Liver (tissue), 9 donors: ENCODE measurements around the gene USP24. TPM values are rescaled to one million over a fixed set of nuclear protein-coding genes. Genes with fewer than 3 reads are reported as not detected.
A peak's percentile ranks its signal among the peaks of the same experiment; 100 is the strongest.

Source experiments
- DNase-seq: peaks from one replicate; pipeline ENCODE4 v3.0.0-alpha.2; 2017; ENCODE audit warnings: low spot score
- H3K27ac ChIP-seq, 2 donors: one replicate each; pipeline ENCODE4 v1.7.0; 2013; ENCODE audit warnings: inconsistent platforms in 2 of 2, low read length in 2 of 2, control low read depth in 1 of 2, low read depth in 1 of 2, mild to moderate bottlenecking in 1 of 2
- H3K27me3 ChIP-seq, 4 donors: one replicate each; pipeline versions ENCODE4 v1.6.1 to v1.7.0; 2013; ENCODE audit warnings: low read length in 3 of 4, inconsistent platforms in 1 of 4, mild to moderate bottlenecking in 1 of 4, moderate library complexity in 1 of 4; ENCODE audit not compliant: control insufficient read depth in 4 of 4, insufficient read depth in 4 of 4
- H3K36me3 ChIP-seq, 4 donors: one replicate each; pipeline versions ENCODE4 v1.6.1 to v1.7.0; 2013; ENCODE audit warnings: low read length in 3 of 4, mild to moderate bottlenecking in 3 of 4, low read depth in 1 of 4, moderate library complexity in 1 of 4; ENCODE audit not compliant: control insufficient read depth in 4 of 4, insufficient read depth in 3 of 4
- H3K4me1 ChIP-seq, 4 donors: one replicate each; pipeline versions ENCODE4 v1.6.1 to v1.7.0; 2013; ENCODE audit warnings: low read length in 3 of 4, mild to moderate bottlenecking in 3 of 4, moderate library complexity in 1 of 4; ENCODE audit not compliant: control insufficient read depth in 4 of 4, insufficient read depth in 4 of 4
- H3K4me3 ChIP-seq, 3 donors: one replicate each; pipeline versions ENCODE4 v1.6.1 to v1.7.0; 2013; ENCODE audit warnings: low read length in 3 of 3, control low read depth in 1 of 3, low read depth in 1 of 3, mild to moderate bottlenecking in 1 of 3
- H3K9ac ChIP-seq, 2 donors: one replicate each; pipeline ENCODE4 v1.7.0; 2013; ENCODE audit warnings: low read length in 2 of 2, mild to moderate bottlenecking in 2 of 2, moderate library complexity in 2 of 2, control low read depth in 1 of 2, low read depth in 1 of 2
- H3K9me3 ChIP-seq, 4 donors: one replicate each; pipeline versions ENCODE4 v1.6.1 to v1.7.0; 2013; ENCODE audit warnings: low read length in 3 of 4; ENCODE audit not compliant: control insufficient read depth in 4 of 4
- ATF3 ChIP-seq: IDR thresholded peaks from 2 replicates; pipeline ENCODE4 v1.6.1; 2016; ENCODE audit warnings: antibody characterized with exemption
- CTCF ChIP-seq: fragments of 150-350 bp; IDR thresholded peaks from 2 replicates; pipeline ENCODE4 v1.5.1; 2017; ENCODE audit warnings: improper control_type of control experiment, low read depth, low read length; ENCODE audit not compliant: missing input control
- EGR1 ChIP-seq, 2 donors: IDR thresholded peaks; 2 replicates each; pipeline ENCODE4 v1.6.1; 2016 to 2018; ENCODE audit warnings: antibody characterized with exemption in 2 of 2, low read depth in 2 of 2
- FOXA1 ChIP-seq: IDR thresholded peaks from 2 replicates; pipeline ENCODE4 v1.6.1; 2016; ENCODE audit warnings: antibody characterized with exemption
- FOXA2 ChIP-seq: IDR thresholded peaks from 2 replicates; pipeline ENCODE4 v1.6.1; 2016; ENCODE audit warnings: antibody characterized with exemption
- GABPA ChIP-seq, 2 donors: IDR thresholded peaks in 1 of 2; conservative IDR thresholded peaks in 1 of 2; 2 replicates each; pipeline ENCODE4 v1.6.1; 2016; ENCODE audit warnings: antibody characterized with exemption in 2 of 2, mild to moderate bottlenecking in 1 of 2, moderate library complexity in 1 of 2
- HNF4A ChIP-seq, 2 donors: conservative IDR thresholded peaks; 2 replicates each; pipeline ENCODE4 v1.6.1; 2016; ENCODE audit warnings: antibody characterized with exemption in 2 of 2, mild to moderate bottlenecking in 2 of 2
- HNF4G ChIP-seq: IDR thresholded peaks from 2 replicates; pipeline ENCODE4 v1.6.1; 2016; ENCODE audit warnings: antibody characterized with exemption
- JUND ChIP-seq, 2 donors: IDR thresholded peaks; 2 replicates each; pipeline ENCODE4 v1.6.1; 2016; ENCODE audit warnings: antibody characterized with exemption in 2 of 2
- MAX ChIP-seq: IDR thresholded peaks from 2 replicates; pipeline ENCODE4 v1.6.1; 2016; ENCODE audit warnings: antibody characterized with exemption
- NR2F2 ChIP-seq: IDR thresholded peaks from 2 replicates; pipeline ENCODE4 v1.6.1; 2016; ENCODE audit warnings: antibody characterized with exemption
- RAD21 ChIP-seq, 2 donors: IDR thresholded peaks; 2 replicates each; pipeline ENCODE4 v1.6.1; 2016; ENCODE audit warnings: antibody characterized with exemption in 2 of 2, mild to moderate bottlenecking in 2 of 2
- REST ChIP-seq: IDR thresholded peaks from 2 replicates; pipeline ENCODE4 v1.6.1; 2016; ENCODE audit warnings: antibody characterized with exemption, mild to moderate bottlenecking
- RXRA ChIP-seq, 2 donors: IDR thresholded peaks; 2 replicates each; pipeline ENCODE4 v1.6.1; 2017 to 2018; ENCODE audit warnings: antibody characterized with exemption in 2 of 2, mild to moderate bottlenecking in 1 of 2
- SP1 ChIP-seq: IDR thresholded peaks from 2 replicates; pipeline ENCODE4 v1.6.1; 2018; ENCODE audit warnings: antibody characterized with exemption, mild to moderate bottlenecking
- TAF1 ChIP-seq: conservative IDR thresholded peaks from 2 replicates; pipeline ENCODE4 v1.6.1; 2016; ENCODE audit warnings: antibody characterized with exemption, mild to moderate bottlenecking
- YY1 ChIP-seq: IDR thresholded peaks from 2 replicates; pipeline ENCODE4 v1.6.1; 2016; ENCODE audit warnings: antibody characterized with exemption, mild to moderate bottlenecking
- ZBTB33 ChIP-seq: IDR thresholded peaks from 2 replicates; pipeline ENCODE4 v1.6.1; 2016; ENCODE audit warnings: antibody characterized with exemption
- WGBS: extraction: QIAGEN DNeasy Blood & Tissue Kit; methylation state at CpG from one replicate; pipeline ENCODE4 v1.1.7; 2013; 5-methylcytosine and 5-hydroxymethylcytosine counted together
- polyA plus RNA-seq, 2 donors: library from polyadenylated mRNA; stranded (reverse) in 1 of 2; unstranded in 1 of 2; fragments of 200-250 nt in 1 of 2; fragments of >200 nt in 1 of 2; fragmentation: Nextera tagmentation in 1 of 2; extraction: Ambion mirVana in 1 of 2; gene quantifications; one replicate each; pipeline versions ENCODE4 v1.2.1 to v1.2.3, GENCODE V29; 2013 to 2015
- total RNA-seq, 2 donors: library from RNA; depleted of rRNA; stranded (reverse); fragments of >200 nt; gene quantifications; one replicate each; pipeline ENCODE4 v1.2.3, GENCODE V29; 2014
- donor health status: healthy.
- donor health status: healthy.
- donor health status: healthy.
- donor health status: healthy.
- donor health status: healthy.

The USP24 gene
- total and polyA plus RNA-seq, 4 donors = 7.0 to 75.8 (median 20.3) TPM

GRCh38 chr1:55070293-55071164 lies 144.6 kb downstream of the USP24 start:
- no peak for DNase-seq
- 80% methylated on average over 17 of the region's 17 CpGs for WGBS

More at GRCh38 chr1:55070293-55071164, 144.6 kb downstream of the USP24 start:
- Histone ChIP-seq H3K9ac (no peak overlapping the region), H3K36me3 (peaks cover 5 to 52% (median 45%) of the 10 kb centered on the region in 4 donors), H3K4me1 (peaks cover 4 to 40% (median 17%) of the 10 kb centered on the region in 4 donors), H3K4me3 (no peak overlapping the region), H3K27ac (peak overlapping the region; percentile 10 to 40), H3K9me3 (no peaks in the 10 kb centered on the region), H3K27me3 (no peaks in the 10 kb centered on the region)
- no peak for TF ChIP-seq FOXA2
- TF ChIP-seq ATF3 = no peak
- TF ChIP-seq EGR1 (IDR thresholded peaks at IDR 0.05; ENCODE audit: low read depth in 2 of 2) = no peak
- no peak for TF ChIP-seq HNF4A (conservative IDR thresholded peaks at IDR 0.05)
- no peak for TF ChIP-seq MAX
- no peak for TF ChIP-seq REST
- no peak for TF ChIP-seq CTCF
- no peak for TF ChIP-seq TAF1
- TF ChIP-seq NR2F2 = no peak
- TF ChIP-seq HNF4G = no peak
- TF ChIP-seq FOXA1 = no peak
- no peak for TF ChIP-seq GABPA (IDR thresholded peaks at IDR 0.05 in 1 of 2, conservative IDR thresholded peaks at IDR 0.05 in 1 of 2)
- TF ChIP-seq SP1 = no peak
- no peak for TF ChIP-seq RXRA (IDR thresholded peaks at IDR 0.05)
- TF ChIP-seq YY1 = no peak
- TF ChIP-seq ZBTB33 = no peak
- TF ChIP-seq RAD21 (IDR thresholded peaks at IDR 0.05) = no peak
- TF ChIP-seq JUND (IDR thresholded peaks at IDR 0.05) = no peak
